ENCODE data around the gene PLAU.

GRCh38 chr10:73964743-73965142 is 53.8 kb downstream of the PLAU start:
- TF ChIP-seq CTCF (IDR thresholded peaks at IDR 0.05) (no peak), REST (IDR thresholded peaks at IDR 0.05) (no peak), MAZ (IDR thresholded peaks at IDR 0.05; ENCODE audit: borderline replicate concordance, low read depth, low read length) (no peak), ELK1 (IDR thresholded peaks at IDR 0.05; ENCODE audit: low read depth, low read length) (no peak), MYC (IDR thresholded peaks at IDR 0.05; ENCODE audit: borderline replicate concordance, low read length) (no peak), KDM1A (IDR thresholded peaks at IDR 0.05; ENCODE audit: low read depth) (no peak), NFE2L2 (conservative IDR thresholded peaks at IDR 0.05; ENCODE audit: low read length) (no peak), CHD4 (IDR thresholded peaks at IDR 0.05; ENCODE audit: borderline replicate concordance) (no peak), EP300 (IDR thresholded peaks at IDR 0.05) (no peak), MAX (IDR thresholded peaks at IDR 0.05) (no peak), RCOR1 (IDR thresholded peaks at IDR 0.05; ENCODE audit: low read depth, low read length) (no peak), CEBPB (IDR thresholded peaks at IDR 0.05) (no peak)

Measured in A549 (cell line).